ENCODE measurements around the gene ZBP1. TPM values are rescaled to one million over a fixed set of nuclear protein-coding genes. Genes with fewer than 3 reads are reported as not detected.

The ZBP1 gene
- total RNA-seq, 1 donor from 2014 or later, result not detected

DNA sequence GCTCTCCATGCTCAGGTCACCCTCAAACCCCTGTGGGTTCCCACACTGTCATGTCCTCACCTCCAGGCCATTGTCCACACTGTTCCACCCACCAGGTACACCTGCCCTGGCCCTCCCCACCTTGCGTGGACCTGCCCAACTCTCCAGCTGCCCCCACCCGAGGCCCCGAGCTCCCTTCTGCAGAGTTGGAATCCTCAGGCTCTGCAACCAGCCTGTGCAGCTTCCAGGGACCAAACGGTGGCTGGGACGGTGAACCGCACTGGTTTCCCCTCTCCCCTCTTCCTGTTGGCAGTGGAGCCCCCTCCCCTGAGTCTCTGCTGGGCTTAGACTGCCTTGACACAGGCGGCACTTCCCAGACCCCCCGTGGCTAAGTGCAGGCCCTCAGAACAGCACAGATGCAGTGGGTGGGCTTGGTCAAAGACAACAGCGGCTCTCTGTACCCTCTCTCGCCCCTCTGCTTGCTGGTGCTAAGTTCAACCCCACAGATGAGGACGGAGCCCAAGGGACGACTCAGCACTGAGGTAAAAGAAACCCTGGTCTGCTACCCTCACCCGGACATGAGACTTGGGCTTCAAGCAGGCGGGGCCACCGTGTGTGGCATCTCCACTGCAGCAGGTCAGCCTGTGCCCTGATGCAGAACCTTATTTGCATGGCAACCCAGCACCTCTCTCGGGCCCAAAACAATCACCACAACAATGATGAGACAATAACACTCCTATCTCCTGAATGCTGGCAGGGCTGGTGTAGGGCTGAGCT lies 11.0 kb downstream of the ZBP1 start:
- TF ChIP-seq, protein P1, sequence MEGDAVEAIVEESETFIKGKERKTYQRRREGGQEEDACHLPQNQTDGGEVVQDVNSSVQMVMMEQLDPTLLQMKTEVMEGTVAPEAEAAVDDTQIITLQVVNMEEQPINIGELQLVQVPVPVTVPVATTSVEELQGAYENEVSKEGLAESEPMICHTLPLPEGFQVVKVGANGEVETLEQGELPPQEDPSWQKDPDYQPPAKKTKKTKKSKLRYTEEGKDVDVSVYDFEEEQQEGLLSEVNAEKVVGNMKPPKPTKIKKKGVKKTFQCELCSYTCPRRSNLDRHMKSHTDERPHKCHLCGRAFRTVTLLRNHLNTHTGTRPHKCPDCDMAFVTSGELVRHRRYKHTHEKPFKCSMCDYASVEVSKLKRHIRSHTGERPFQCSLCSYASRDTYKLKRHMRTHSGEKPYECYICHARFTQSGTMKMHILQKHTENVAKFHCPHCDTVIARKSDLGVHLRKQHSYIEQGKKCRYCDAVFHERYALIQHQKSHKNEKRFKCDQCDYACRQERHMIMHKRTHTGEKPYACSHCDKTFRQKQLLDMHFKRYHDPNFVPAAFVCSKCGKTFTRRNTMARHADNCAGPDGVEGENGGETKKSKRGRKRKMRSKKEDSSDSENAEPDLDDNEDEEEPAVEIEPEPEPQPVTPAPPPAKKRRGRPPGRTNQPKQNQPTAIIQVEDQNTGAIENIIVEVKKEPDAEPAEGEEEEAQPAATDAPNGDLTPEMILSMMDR (IDR thresholded peaks at IDR 0.05; ENCODE audit: borderline replicate concordance), result no peak
- Histone ChIP-seq H3K4me3 (no peak overlapping the region), H3K27me3 (ENCODE audit: low read depth) (peaks cover 52% of the 10 kb centered on the region), H3K9me3 (replicated peaks) (no peaks in the 10 kb centered on the region), H3K27ac (replicated peaks) (no peak overlapping the region), H3K36me3 (no peaks in the 10 kb centered on the region), H3K4me1 (no peaks in the 10 kb centered on the region)
- intact Hi-C loops (cut with micrococcal nuclease), result no loop called here
- DNase-seq, result no peak

DNA sequence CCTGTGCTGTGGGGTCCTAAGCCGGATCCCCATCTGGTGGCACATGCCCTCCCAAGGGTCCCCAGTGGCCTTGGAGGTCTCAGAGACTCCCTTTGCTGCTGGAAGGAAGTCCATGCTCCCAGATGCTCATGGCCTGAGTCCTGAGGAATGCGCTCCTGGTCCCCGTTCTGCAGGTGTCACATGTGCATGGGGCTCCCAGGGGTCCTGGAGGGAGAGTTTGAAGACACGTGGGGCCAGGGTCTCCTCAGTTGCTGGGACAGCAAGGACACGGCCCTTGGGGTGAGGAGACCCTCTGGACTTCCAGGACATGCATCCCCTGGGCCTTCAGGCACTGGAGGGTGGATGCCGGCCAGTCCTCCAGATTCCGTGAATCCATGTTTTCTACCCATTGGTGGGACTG lies 11.7 kb downstream of the ZBP1 start:
- Histone ChIP-seq H3K36me3 (no peaks in the 10 kb centered on the region), H3K9me3 (replicated peaks) (no peaks in the 10 kb centered on the region), H3K27ac (replicated peaks) (no peak overlapping the region), H3K27me3 (ENCODE audit: low read depth) (peaks cover 52% of the 10 kb centered on the region), H3K4me1 (no peaks in the 10 kb centered on the region), H3K4me3 (no peak overlapping the region)
- TF ChIP-seq, protein P1 (IDR thresholded peaks at IDR 0.05; ENCODE audit: borderline replicate concordance), result no peak
- intact Hi-C loops (cut with micrococcal nuclease), result no loop called here
- no peak for DNase-seq

DNA sequence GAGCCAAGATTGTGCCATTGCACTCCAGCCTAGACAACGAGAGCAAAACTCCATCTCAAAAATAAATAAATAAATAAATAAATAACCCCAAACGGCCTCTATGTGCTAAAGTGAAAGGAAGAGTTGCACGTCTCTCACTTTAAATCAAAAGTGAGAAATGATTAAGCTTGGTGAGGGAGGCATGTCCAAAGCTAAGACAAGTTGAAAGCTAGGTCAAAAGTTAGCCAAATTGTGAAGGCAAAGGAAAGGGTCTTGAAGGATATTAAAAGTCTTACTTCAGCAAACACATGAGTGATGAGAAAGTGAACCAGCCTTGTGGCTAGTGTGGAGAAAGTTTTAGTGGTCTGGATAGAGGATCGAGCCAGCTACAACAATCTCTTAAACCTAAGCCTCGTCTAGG lies 14.3 kb downstream of the ZBP1 start:
- Histone ChIP-seq H3K4me1 (no peaks in the 10 kb centered on the region), H3K36me3 (no peaks in the 10 kb centered on the region), H3K4me3 (no peak overlapping the region), H3K27me3 (ENCODE audit: low read depth) (peaks cover 59% of the 10 kb centered on the region), H3K27ac (replicated peaks) (no peak overlapping the region), H3K9me3 (replicated peaks) (no peaks in the 10 kb centered on the region)
- TF ChIP-seq, protein P1 (IDR thresholded peaks at IDR 0.05; ENCODE audit: borderline replicate concordance), result no peak
- intact Hi-C loops (cut with micrococcal nuclease), result no loop called here
- DNase-seq, result no peak

DNA sequence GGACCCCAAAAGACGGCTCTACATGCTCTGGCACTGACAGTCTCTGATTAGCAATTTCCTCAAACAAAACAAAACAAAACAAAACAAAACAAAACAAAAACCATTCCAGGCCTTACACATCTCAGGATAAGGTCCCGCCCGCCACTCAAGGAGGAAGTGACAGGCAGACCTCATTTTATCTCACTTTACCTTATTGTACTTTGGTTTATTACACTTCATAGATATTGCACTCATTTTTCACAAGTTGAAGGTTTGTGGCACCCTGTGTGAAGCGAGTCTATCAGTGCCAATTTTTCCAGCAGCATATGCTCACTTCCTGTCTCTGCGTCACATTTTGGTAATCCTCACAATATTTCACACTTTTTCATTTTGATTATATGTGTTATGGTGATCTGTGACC lies 15.2 kb downstream of the ZBP1 start:
- intact Hi-C loops (cut with micrococcal nuclease), result no loop called here
- DNase-seq, result no peak
- no peak overlapping the region for H3K4me3 ChIP-seq
- H3K4me1 ChIP-seq, result no peaks in the 10 kb centered on the region
- TF ChIP-seq, protein P1 (IDR thresholded peaks at IDR 0.05; ENCODE audit: borderline replicate concordance), result no peak
- no peak overlapping the region for H3K27ac ChIP-seq (replicated peaks)
- H3K9me3 ChIP-seq (replicated peaks), result no peaks in the 10 kb centered on the region
- H3K27me3 ChIP-seq (ENCODE audit: low read depth), result peaks cover 55% of the 10 kb centered on the region
- no peaks in the 10 kb centered on the region for H3K36me3 ChIP-seq

DNA sequence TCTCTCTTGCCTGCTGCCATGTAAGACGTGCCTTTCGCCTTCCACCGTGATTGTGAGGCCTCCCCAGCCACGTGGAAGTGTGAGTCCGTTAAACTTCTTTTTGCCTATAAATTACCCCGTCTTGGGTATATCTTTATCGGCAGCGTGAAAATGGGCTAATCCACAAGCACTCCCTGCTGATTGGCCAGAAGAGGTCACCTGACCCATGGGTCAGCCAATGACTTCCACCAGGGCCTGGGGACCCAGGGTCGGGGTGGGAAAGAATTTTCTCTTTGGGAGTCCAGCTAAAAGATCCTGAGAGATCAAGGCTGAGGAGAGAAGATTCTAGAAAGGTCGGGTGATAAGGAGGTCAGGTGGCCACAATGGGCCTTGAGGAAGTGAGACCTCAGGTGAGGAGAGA lies 17.1 kb downstream of the ZBP1 start:
- Histone ChIP-seq H3K27me3 (ENCODE audit: low read depth) (peaks cover 36% of the 10 kb centered on the region), H3K9me3 (replicated peaks) (no peaks in the 10 kb centered on the region), H3K4me3 (no peak overlapping the region), H3K36me3 (no peaks in the 10 kb centered on the region), H3K4me1 (no peaks in the 10 kb centered on the region), H3K27ac (replicated peaks) (no peak overlapping the region)
- DNase-seq, result no peak
- TF ChIP-seq, protein P1 (IDR thresholded peaks at IDR 0.05; ENCODE audit: borderline replicate concordance), result no peak
- intact Hi-C loops (cut with micrococcal nuclease), result no loop called here
